ENCODE measurements around the gene CHN2.

- TF ChIP-seq, protein P1, sequence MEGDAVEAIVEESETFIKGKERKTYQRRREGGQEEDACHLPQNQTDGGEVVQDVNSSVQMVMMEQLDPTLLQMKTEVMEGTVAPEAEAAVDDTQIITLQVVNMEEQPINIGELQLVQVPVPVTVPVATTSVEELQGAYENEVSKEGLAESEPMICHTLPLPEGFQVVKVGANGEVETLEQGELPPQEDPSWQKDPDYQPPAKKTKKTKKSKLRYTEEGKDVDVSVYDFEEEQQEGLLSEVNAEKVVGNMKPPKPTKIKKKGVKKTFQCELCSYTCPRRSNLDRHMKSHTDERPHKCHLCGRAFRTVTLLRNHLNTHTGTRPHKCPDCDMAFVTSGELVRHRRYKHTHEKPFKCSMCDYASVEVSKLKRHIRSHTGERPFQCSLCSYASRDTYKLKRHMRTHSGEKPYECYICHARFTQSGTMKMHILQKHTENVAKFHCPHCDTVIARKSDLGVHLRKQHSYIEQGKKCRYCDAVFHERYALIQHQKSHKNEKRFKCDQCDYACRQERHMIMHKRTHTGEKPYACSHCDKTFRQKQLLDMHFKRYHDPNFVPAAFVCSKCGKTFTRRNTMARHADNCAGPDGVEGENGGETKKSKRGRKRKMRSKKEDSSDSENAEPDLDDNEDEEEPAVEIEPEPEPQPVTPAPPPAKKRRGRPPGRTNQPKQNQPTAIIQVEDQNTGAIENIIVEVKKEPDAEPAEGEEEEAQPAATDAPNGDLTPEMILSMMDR (IDR thresholded peaks at IDR 0.05), result no peak
- TF ChIP-seq POLR2A (IDR thresholded peaks at IDR 0.05; ENCODE audit: low read depth), result no peak
Measured at GRCh38 chr7:29421010-29421956, 226.7 kb downstream of the CHN2 start.
